ENCODE data around the gene NT5DC1.
"Not testable (repeated sequence)": the region's sequence is repeated elsewhere in the genome, so short reads cannot be mapped to it uniquely, and the experiment has no call there.

Gene NT5DC1

GRCh38 chr6:116279232-116280160 lies 178.8 kb downstream of the NT5DC1 start, which contains the start of gene TSPYL1:
TSS of gene TSPYL1 (minus strand) at chr6:116279930. CDS start at chr6:116279830, 100 bp downstream.
- DNase-seq (ENCODE audit: low spot score): peak; percentile 96

- no peak for DNase-seq (ENCODE audit: low spot score)
Measured at GRCh38 chr6:116280161-116280932, 179.7 kb downstream of the NT5DC1 start.

DNA sequence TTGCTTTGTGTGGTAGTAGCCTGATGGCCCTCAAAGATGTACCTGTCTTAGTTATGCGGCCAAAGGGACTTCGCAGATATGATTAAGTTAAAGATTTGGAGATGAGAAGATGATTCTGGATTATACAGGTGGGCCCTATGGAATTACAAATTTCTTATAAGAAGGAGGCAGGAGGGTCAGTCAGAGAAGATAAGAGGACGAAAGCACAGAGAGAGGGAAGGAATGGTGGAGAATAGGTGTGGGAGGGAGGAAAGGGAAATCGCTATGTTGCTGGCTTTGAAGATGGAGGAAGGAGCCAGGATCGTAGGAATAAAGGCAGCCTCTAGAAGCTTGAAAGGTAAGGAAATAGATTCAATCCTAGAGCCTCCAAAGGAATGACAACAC lies 180.3 kb downstream of the NT5DC1 start:
- no peak for DNase-seq (ENCODE audit: low spot score)

GRCh38 chr6:116282698-116283097 lies 182.0 kb downstream of the NT5DC1 start:
- DNase-seq (ENCODE audit: low spot score): no peak

GRCh38 chr6:116283191-116283590 lies 182.5 kb downstream of the NT5DC1 start:
- DNase-seq (ENCODE audit: low spot score): no peak

DNA sequence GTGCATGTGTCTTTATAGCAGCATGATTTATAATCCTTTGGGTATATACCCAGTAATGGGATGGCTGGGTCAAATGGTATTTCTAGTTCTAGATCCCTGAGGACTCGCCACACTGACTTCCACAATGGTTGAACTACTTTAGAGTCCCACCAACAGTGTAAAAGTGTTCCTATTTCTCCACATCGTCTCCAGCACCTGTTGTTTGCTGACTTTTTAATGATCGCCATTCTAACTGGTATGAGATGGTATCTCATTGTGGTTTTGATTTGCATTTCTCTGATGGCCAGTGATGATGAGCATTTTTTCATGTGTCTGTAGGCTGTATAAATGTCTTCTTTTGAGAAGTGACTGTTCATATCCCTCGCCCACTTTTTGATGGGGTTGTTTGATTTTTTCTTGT lies 184.3 kb downstream of the NT5DC1 start:
- not testable (repeated sequence) for DNase-seq (ENCODE audit: low spot score)

GRCh38 chr6:116286773-116287358 lies 186.2 kb downstream of the NT5DC1 start:
- no peak for DNase-seq (ENCODE audit: low spot score)

GRCh38 chr6:116287689-116288282 lies 187.1 kb downstream of the NT5DC1 start:
- DNase-seq (ENCODE audit: low spot score): peak; percentile 51

DNA sequence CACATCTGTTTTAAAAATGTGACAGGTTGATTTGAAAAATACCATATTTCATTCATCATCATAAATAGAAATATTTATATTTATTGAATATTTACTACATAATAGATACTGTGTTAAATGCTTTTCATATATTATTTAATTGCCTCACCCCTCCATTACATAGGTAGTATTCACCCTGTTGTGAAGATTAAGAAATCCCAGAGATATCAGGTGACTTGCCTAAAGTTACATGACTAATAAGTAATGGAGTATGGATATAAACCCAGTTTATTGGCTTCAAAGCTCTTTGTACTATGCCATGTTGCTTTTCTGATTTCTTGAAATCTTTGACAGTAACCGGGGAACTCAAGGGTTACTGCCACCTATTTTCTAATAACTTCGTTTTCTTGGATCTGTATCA lies 189.2 kb downstream of the NT5DC1 start:
- no peak for DNase-seq (ENCODE audit: low spot score)

DNA sequence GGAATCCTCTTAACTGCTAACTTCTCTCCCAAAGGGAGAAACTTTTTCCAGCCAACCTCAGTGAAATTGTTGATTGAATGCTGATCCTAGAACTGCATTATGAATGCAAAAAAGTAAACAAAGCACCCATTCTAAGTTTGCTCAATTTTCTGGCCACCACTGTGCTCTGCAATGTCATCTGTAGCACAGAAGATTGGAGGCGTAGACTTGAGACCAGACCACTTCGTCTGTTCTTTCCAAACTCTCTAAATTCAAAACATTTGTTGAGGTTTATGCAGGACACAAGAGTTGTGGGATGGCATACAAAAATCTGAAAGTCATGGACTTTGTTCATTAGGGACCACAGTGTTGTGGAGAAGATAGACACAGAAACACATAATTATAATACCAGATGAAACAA lies 190.1 kb downstream of the NT5DC1 start:
- DNase-seq (ENCODE audit: low spot score): no peak

GRCh38 chr6:116291701-116292396 lies 191.2 kb downstream of the NT5DC1 start:
- no peak for DNase-seq (ENCODE audit: low spot score)

DNA sequence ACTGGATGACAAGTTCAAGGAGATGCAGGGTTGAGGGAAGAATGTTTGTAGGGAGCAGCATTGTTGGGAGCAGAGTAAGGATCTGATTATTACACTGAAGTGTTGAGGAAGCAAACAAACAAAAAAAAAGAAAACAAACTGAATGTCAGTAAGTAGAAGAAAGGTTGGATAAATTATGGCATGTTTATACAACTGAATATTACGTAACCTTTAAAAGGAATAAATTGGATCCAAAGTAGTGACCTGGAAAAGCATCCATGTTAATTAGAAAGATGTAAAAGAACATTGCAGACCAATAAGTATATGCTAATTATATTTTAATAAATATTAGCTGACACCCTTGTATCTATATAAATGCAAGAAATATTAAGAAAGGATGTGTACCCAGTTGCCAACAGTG lies 191.9 kb downstream of the NT5DC1 start:
- no peak for DNase-seq (ENCODE audit: low spot score)

- no peak for DNase-seq (ENCODE audit: low spot score)
Measured at GRCh38 chr6:116298273-116298672, 197.6 kb downstream of the NT5DC1 start.

DNA sequence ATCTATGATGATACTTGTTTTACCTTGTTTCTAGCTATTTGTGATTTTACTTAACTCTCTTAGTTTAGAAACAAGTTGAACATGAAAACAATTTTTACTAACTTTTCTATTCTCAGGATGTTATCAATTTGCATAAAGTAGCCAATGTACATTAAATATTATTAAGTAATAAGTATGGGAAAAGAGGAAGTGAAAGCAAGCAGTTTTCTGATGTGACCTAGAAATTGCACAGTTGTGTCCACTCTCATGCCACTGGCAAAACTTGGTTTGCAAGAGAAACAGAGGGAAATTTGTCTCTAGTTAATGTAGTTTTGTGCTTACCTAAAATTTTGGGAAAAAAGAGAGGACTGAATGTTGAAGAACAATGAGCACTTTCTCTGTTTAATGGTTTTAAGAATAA lies 198.3 kb downstream of the NT5DC1 start:
- no peak for DNase-seq (ENCODE audit: low spot score)
